ENCODE data around the gene DUSP9. TPM values are rescaled to one million over a fixed set of nuclear protein-coding genes. Genes with fewer than 3 reads are reported as not detected.
A peak's percentile ranks its signal among the peaks of the same experiment; 100 is the strongest.

Gene DUSP9
- total RNA-seq, 1 experiment from 2014 or later, result 14.2 TPM

DNA sequence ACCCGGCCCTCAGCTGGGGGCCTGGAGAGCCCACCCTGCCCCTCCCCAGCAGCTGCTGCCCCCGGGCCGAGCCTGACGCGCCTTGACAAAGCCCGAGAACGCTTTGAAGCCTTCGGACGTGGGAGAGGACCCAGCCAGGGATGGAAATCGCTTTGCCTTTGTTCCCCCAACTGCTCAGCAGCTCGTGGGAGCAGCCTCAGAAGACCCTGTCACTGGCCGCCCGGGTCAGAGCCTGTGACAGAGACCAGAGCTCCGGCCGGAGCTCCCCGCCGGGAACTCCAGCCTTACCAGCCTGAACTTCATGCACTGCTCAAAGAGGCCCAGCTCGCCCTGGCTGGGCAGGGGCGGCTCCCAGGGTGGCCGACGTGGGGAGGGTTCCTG, 38.1 kb downstream of the DUSP9 start:
- DNase-seq (ENCODE audit: low read depth, low spot score) (no peak), ATAC-seq (no peak)
- Histone ChIP-seq H3K4me1 (ENCODE audit: control insufficient read depth in 1 of 2, insufficient read depth in 2 of 2, low read length in 2 of 2) (peaks cover 2 to 21% of the 10 kb centered on the region in 2 experiments; a peak in 3 of 4 replicates), H3K4me2 (ENCODE audit: low read length) (no peak overlapping the region), H2AFZ (ENCODE audit: low read depth, low read length, poor library complexity, severe bottlenecking) (no peak overlapping the region), H3K4me3 (replicated peaks in 1 of 2; ENCODE audit: low read depth in 1 of 2, low read length in 2 of 2) (no peak overlapping the region), H3K27ac (ENCODE audit: low read depth, low read length) (no peak overlapping the region), H3K9ac (ENCODE audit: low read length) (no peak overlapping the region), H3K27me3 (ENCODE audit: insufficient read depth, low read length) (no peaks in the 10 kb centered on the region), H3K9me2 (ENCODE audit: insufficient read depth) (no peaks in the 10 kb centered on the region), H3K9me3 (ENCODE audit: control insufficient read depth in 1 of 2, insufficient read depth in 1 of 2, low read depth in 1 of 2, low read length in 2 of 2) (no peaks in the 10 kb centered on the region), H3K36me3 (ENCODE audit: control insufficient read depth in 1 of 2, insufficient read depth in 2 of 2, low read length in 2 of 2) (no peaks in the 10 kb centered on the region), H4K20me1 (ENCODE audit: insufficient read depth) (no peaks in the 10 kb centered on the region), H3K79me2 (ENCODE audit: insufficient read depth, low read length) (peaks cover 8% of the 10 kb centered on the region)
- POLR2A ChIA-PET, result no interaction called here
- intact Hi-C loops (cut with micrococcal nuclease), result no loop called here
- RAD21 ChIA-PET (ENCODE audit: low non-redundant PET in 1 of 2, low total read pairs in 2 of 2, uncharacterized antibody in 2 of 2, unreplicated experiment in 2 of 2), result no interaction called here
- CTCF ChIA-PET, result interaction anchor here (1.4 kb wide), 1 partner anchor 17 kb away, joined by 3 read pairs; no protein-coding TSS in a partner anchor
- no peak for TF ChIP-seq CEBPB (IDR thresholded peaks at IDR 0.05; ENCODE audit: low read depth)
- no peak for TF ChIP-seq SRF (IDR thresholded peaks at IDR 0.05; ENCODE audit: low read depth)
- TF ChIP-seq CBX3 (IDR thresholded peaks at IDR 0.05; ENCODE audit: low read depth), result no peak
- no TSS peak for BruUV-seq (replicated peaks)

GRCh38 chrX:153685751-153686696, 39.0 kb downstream of the DUSP9 start:
- H3K4me3 ChIP-seq (replicated peaks in 1 of 2; ENCODE audit: low read depth in 1 of 2, low read length in 2 of 2), result no peak overlapping the region
- ChIA-PET CTCF (interaction anchor here (1.4 kb wide), 2 partner anchors 18 to 22 kb away, joined by 3 to 5 read pairs; no protein-coding TSS in a partner anchor), POLR2A (no interaction called here), RAD21 (ENCODE audit: low non-redundant PET in 1 of 2, low total read pairs in 2 of 2, uncharacterized antibody in 2 of 2, unreplicated experiment in 2 of 2) (interaction anchor here in 1 of 2 experiments (0.7 kb wide), 1 partner anchor 793 kb away, joined by 5 read pairs; no protein-coding TSS in a partner anchor)
- no peak for DNase-seq (ENCODE audit: low read depth, low spot score)
- H3K36me3 ChIP-seq (ENCODE audit: control insufficient read depth in 1 of 2, insufficient read depth in 2 of 2, low read length in 2 of 2), result no peaks in the 10 kb centered on the region
- no peaks in the 10 kb centered on the region for H4K20me1 ChIP-seq (ENCODE audit: insufficient read depth)
- H3K4me1 ChIP-seq (ENCODE audit: control insufficient read depth in 1 of 2, insufficient read depth in 2 of 2, low read length in 2 of 2), result peaks cover 4 to 24% of the 10 kb centered on the region in 2 experiments; a peak in 3 of 4 replicates
- H3K4me2 ChIP-seq (ENCODE audit: low read length), result peak overlapping the region; percentile 65
- ATAC-seq, result no peak
- TF ChIP-seq EZH2phosphoT487 (IDR thresholded peaks at IDR 0.05; ENCODE audit: borderline replicate concordance) (no peak), JUND (IDR thresholded peaks at IDR 0.05) (no peak), POLR2AphosphoS5 (IDR thresholded peaks at IDR 0.05; ENCODE audit: low read depth, low read length) (no peak), CEBPB (IDR thresholded peaks at IDR 0.05; ENCODE audit: low read depth) (no peak), EZH2 (IDR thresholded peaks at IDR 0.05) (no peak), EGR1 (IDR thresholded peaks at IDR 0.05; ENCODE audit: low read depth) (no peak), ZFX (IDR thresholded peaks at IDR 0.05) (no peak), SP1 (IDR thresholded peaks at IDR 0.05; ENCODE audit: low read depth) (no peak), MAX (IDR thresholded peaks at IDR 0.05) (no peak), ZNF274 (IDR thresholded peaks at IDR 0.05; ENCODE audit: low read depth, low read length) (no peak)
- no peaks in the 10 kb centered on the region for H3K27me3 ChIP-seq (ENCODE audit: insufficient read depth, low read length)
- no peaks in the 10 kb centered on the region for H3K9me2 ChIP-seq (ENCODE audit: insufficient read depth)
- intact Hi-C loops (cut with micrococcal nuclease), result no loop called here
- peaks cover 17% of the 10 kb centered on the region for H3K79me2 ChIP-seq (ENCODE audit: insufficient read depth, low read length)
- no peak overlapping the region for H3K9ac ChIP-seq (ENCODE audit: low read length)
- BruUV-seq (replicated peaks), result no TSS peak
- H2AFZ ChIP-seq (ENCODE audit: low read depth, low read length, poor library complexity, severe bottlenecking), result no peak overlapping the region
- H3K9me3 ChIP-seq (ENCODE audit: control insufficient read depth in 1 of 2, insufficient read depth in 1 of 2, low read depth in 1 of 2, low read length in 2 of 2), result no peaks in the 10 kb centered on the region
- H3K27ac ChIP-seq (ENCODE audit: low read depth, low read length), result no peak overlapping the region

Data from HCT116 (cell line).